NB4 (cell line): Measurements from ENCODE around the gene SESN2.

Experiments used
- MYC ChIP-seq: IDR thresholded peaks from 2 replicates; pipeline ENCODE4 v1.6.1; 2011; ENCODE audit warnings: low read depth, low read length
- POLR2A ChIP-seq: IDR thresholded peaks from 2 replicates; pipeline ENCODE4 v1.6.1; 2011; ENCODE audit warnings: mild to moderate bottlenecking; ENCODE audit not compliant: insufficient read length; ENCODE audit errors: extremely low read depth
- TF ChIP-seq, protein P1 (sequence below): IDR thresholded peaks from one replicate; pipeline ENCODE4 v1.5.1; 2012; ENCODE audit warnings: low read depth, low read length

DNA sequence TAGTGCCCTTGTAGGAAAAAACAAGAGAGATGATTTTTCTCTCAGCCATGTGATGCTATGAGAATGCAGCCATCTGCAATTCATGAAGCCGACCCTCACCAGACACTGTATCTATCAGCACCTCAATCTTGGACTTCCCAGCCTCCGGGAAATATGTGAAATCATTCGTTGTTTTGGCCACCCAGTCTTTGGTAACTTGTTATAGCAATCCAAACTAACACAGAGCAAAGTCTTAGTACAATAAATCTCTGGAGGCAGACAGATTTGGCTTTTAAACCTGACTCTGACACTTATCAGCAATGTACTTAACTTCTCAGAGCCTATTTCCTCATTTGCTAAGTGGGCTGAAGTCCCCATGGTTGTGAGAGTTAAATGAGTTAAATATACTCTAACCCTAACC, 64.4 kb downstream of the SESN2 start:
- no peak for TF ChIP-seq POLR2A
- TF ChIP-seq, protein P1, sequence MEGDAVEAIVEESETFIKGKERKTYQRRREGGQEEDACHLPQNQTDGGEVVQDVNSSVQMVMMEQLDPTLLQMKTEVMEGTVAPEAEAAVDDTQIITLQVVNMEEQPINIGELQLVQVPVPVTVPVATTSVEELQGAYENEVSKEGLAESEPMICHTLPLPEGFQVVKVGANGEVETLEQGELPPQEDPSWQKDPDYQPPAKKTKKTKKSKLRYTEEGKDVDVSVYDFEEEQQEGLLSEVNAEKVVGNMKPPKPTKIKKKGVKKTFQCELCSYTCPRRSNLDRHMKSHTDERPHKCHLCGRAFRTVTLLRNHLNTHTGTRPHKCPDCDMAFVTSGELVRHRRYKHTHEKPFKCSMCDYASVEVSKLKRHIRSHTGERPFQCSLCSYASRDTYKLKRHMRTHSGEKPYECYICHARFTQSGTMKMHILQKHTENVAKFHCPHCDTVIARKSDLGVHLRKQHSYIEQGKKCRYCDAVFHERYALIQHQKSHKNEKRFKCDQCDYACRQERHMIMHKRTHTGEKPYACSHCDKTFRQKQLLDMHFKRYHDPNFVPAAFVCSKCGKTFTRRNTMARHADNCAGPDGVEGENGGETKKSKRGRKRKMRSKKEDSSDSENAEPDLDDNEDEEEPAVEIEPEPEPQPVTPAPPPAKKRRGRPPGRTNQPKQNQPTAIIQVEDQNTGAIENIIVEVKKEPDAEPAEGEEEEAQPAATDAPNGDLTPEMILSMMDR, result no peak
- TF ChIP-seq MYC, result no peak
